Hepatic stellate cell (primary cell): ENCODE data around the gene MXD4.
A peak's percentile ranks its signal among the peaks of the same experiment; 100 is the strongest.

Experiments
- DNase-seq: peaks from one replicate; pipeline ENCODE4 v3.0.0; 2011; ENCODE audit warnings: low spot score

MXD4 gene

DNA sequence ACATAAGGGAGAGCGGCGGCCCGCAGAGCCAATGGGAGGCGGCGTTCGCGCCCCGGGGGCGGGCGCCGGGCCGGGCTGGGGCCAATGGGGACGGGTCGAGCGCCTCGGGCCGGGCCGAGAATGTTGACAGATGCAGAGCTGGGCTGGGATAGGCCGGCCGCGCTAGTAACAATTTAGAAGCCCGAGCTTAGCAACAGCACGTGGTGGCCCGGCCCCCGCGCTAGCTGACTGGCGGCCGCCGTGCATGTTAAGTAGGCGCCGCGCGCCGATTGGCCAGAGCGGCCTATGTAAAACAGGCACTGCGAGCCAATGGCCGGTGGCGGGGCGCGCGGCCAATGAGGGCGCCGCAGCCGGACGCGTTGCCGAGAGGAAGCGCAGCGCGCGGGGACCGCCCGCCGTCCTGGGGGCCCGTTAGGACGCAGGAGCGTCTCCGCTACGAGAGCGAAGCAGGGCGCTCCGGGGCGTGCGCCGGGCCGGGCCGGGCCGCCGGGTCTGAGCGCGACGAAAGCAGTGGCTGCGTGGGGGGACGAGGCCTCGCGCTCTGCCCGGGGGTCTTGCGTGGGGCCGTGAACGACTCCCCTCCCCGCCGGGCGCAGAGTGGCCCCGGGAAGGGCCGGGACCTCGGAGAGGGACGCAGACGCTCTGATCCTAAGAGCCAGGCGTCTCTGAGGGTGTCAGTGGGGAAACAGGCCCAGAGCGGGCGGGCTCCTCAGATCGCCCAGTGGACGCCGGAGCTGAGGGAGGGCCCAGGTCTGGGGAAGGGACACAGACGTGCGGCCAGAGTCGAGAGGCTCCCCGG, 435 bp upstream of the MXD4 start:
- DNase-seq, result peak; percentile 100

- peak; percentile 63 for DNase-seq
Measured at GRCh38 chr4:2261110-2261852, 628 bp downstream of the MXD4 start.

DNA sequence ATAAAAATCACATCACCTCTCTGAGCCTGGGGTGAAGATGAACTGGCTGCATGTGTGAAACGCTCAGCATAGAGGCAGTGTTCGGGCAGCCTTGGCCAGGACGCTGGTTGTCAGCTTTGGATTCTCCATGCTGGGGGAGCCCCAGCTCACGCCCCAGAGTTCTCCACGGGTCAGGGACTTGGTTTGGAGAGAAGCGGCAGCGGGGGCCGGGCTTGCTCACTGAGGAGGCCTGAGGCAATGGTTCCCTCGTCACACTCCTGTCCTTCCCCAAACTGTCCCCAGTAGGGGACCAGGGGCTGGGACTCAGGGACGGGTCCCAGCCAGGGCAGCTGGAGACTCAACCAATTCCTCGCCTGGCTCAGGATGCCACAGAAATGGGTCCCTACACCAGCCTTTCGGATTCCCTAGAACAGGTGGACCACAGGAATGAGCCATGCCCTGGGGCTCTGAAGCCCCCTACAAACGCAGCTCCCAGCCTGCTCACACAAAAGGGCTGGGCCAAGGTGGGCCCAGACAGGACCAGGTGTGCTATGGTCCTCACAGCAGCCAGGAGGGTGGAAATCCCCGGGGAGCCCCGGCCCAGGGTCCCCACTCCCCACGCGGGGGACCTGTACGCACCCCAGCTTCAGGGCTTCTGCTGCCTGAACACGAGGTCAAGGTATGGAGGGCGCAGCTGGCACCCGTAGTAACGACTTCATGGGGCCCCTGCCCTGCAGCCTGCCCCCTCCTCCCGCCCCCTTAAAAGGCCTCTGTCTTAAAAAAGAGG, 1.4 kb downstream of the MXD4 start:
- no peak for DNase-seq

GRCh38 chr4:2259541-2260343, 2.2 kb downstream of the MXD4 start:
- DNase-seq, result no peak

GRCh38 chr4:2259036-2259540, 2.8 kb downstream of the MXD4 start:
- DNase-seq, result no peak

DNA sequence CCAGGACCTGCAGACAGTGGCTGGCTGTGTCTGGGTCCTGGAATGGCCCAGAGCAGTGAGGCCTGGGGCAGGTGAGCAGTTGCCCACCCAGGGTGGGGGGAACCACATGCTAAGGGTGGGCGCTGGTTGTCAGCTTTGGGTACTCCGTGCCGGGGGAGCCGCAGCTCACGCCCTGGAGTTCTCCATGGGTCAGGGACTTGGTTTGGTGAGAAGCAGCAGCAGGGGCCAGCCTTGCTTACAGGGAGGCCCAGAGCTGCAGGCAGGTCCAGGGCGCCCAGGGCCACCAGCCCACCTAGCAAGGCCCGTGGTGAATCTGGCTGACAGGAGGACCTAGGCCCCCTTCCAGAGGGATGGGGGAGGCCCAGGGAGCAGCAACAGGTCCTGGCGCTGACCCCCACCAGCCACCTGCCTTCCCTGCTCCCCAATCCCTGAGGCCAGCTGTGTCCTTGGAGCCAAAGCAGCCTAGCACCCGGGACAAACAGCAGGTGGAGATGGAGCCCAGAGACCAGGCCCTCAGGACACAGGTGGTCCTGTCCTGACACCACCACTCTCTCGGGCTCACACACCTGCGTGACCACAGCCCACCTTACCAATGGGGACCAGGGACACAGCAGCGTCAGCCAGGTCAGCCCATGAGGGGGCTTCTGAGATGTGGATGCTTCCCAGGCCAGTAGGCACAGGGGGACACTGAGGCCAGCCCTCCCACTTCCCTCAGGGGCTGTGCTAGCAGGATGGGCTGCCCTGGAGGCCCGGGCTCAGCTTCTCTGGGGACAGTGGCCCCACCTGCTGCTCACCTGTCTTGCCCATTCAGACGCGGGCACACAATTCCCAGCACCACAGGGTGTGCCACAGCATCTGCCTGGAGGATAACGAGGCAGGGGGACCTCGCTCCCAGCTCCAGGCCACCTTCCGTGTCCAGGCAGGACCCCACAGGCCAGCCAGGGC, 3.5 kb downstream of the MXD4 start:
- no peak for DNase-seq

- DNase-seq, result no peak
Measured at GRCh38 chr4:2257361-2258081, 4.4 kb downstream of the MXD4 start.

- DNase-seq, result no peak
Measured at GRCh38 chr4:2256781-2257191, 5.1 kb downstream of the MXD4 start.

GRCh38 chr4:2256156-2256731, 5.7 kb downstream of the MXD4 start:
- no peak for DNase-seq

GRCh38 chr4:2255501-2256155, 6.3 kb downstream of the MXD4 start:
- DNase-seq, result no peak

DNA sequence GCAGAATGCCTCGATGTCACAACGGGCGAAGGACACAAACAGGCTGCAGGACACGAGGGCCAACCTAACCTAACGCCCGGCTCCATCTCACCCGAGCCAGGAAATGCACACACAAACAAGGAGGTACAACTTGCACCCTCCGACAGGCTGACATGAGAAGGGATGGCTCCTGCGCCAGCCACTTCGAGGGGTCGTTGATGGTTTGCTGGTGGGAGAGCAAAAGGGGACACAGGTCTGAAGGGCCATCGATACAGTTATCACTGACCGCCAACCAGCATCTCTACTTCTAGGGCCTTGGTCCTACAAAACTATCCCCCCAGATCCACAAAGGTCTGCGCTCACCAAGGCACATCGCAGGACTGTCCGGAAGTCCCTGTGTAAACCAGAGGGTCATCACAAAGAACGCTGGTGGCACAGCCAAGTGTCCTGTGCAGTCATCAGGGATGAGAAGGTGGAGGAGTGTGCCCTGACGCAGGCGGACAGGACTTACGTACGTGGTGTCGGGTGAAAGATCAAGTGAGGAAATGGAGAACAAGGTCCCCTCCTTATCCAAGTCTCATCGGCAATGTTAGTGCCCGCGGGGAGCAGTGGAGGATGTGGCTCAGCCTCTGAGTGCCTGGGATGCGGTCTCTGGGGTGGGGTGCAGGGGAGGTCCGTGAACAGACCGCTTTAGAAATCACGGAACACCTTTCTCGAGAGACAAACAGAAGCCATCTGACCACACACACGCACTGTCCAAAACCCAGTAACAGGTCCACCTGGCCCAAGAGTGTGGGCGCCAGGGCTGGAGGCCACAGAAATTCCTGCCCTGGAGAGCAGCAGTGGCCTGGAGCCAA, 7.0 kb downstream of the MXD4 start:
- no peak for DNase-seq

DNA sequence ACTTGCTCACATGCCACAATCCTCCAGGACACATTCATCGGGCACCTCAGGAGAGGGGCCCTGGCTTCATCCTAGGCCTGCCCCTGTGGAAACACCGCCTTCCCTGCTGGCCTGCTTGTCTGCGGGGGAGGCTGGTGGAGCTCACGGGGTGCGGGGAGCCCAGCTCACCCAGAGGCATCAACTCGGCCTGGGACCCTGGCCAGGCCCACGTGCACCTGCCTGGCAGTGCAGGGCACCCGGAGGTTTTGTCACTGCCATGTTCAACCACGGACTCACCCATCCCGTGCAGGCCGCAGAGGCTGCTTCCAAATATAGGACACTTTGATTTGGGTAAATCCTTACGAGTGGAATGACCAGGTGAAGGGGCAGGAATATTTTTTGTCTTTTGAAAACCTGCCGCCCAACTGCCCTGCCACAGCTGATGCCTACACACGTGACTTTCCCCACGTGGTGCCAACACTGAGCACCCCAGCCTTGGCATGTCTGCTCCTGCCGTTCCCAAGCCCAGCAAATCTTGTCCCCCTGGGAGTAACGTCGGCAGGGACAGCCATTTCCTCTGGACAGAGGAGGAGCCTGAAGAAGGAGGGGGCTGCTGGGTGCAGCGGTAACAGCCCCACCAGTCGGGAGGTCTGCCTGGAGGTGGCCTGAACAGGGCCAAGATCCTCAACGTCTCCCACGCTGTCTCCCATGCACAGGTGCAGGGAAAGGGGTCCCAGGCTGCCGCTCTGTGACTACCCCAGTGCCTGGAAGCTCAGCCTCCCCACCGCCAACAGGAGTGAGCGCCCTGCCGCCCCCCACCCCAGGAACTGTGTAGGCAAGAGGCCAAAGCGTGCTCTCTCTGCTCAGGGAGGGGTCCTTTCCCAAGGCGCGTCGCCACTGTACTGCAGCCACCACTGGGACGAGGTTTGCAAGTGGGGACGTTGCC, 8.5 kb downstream of the MXD4 start:
- DNase-seq, result no peak

- DNase-seq, result no peak
Measured at GRCh38 chr4:2252530-2253091, 9.3 kb downstream of the MXD4 start.

DNA sequence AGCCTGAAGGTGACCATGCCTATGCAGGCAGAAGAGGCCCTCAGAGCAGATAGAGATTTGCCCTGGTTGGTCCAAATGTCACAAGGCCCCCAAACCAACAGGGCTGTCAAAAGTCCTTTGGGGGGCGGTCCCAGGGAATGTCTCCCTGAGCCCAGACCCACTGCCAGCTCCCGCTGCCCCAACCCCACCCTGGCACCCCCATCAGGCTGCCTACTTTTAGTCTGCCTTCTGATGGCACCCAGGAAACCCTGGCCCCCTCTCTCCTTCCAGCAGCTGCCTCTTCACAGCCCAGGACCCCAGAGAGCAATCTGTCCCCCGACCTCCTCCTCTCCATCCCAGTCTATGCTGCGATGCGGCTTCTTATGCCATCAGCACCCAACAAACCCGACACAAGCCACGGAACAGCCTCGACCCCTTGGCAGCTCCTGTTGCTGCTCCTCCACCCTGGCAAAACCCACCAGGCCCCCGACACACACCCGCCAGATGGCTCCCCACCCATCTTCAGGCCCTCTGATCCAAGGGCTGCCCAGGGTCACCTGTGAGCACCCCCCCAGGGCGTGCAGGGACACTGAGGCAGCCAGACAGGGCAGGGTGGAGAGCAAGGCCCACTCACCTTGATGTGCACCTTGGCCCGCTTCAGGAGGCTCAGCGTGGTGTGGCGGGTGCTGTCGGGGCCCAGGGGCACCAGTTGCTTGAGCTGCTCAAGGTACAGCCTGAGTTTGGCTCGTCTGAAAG, 9.9 kb downstream of the MXD4 start:
- DNase-seq, result no peak

DNA sequence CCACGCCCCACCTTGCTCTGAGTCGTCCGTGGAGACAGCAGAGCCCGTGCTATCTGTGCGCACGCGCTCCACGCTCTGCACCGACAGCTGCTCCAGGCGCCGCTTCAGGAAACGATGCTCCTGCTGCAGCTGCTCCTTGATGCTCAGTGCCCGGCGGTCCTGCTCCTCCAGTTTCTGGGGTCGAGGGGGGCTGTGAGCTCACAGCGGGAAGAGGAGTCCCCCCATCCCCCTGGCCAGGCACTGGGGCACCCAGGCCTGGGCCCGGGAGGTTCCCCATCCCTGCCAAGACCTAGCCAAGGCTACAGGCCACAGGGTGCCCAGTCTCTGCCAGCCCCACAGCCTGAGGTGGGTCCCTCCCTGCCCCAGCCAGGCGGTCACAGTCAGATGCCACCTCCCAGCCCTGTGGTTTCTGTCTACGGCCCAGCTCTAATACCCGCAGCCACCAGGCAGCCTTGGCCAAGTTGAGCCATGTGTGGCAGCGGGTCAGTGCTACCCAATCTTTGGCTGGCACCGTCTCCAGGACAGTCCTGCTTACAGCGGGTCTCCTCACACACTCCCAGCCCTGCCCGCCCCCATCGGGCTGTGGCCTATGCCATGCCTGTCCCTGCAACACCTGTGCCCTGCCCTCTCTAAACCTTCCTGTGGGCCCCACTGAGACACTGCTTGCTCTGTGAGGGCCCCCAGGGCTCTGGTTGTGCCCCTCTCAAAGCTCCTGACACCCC, 10.7 kb downstream of the MXD4 start:
- DNase-seq, result no peak
